ENCODE results near the gene ERI3. TPM values are rescaled to one million over a fixed set of nuclear protein-coding genes. Genes with fewer than 3 reads are reported as not detected.

Gene ERI3
- total and polyA plus RNA-seq, 9 of the 15 experiments (the other 6 are each of a cell fraction or from before 2014, with no cell fraction given) = 47.8 to 93.4 (median 67.2) TPM

- TF ChIP-seq REST (IDR thresholded peaks at IDR 0.05; ENCODE audit: borderline replicate concordance) (peak; percentile 12; the same call in 1 of the 2 replicates), REST (CRISPR knock-in tag; IDR thresholded peaks at IDR 0.05; ENCODE audit: low read depth) (no peak), DEAF1 (CRISPR knock-in tag; IDR thresholded peaks at IDR 0.05) (no peak), ZNF740 (CRISPR knock-in tag; IDR thresholded peaks at IDR 0.05) (peak; percentile 66; the same call in 1 of the 2 replicates), ZNF740 (tag; IDR thresholded peaks at IDR 0.05) (peak in 1 of 2 experiments; percentile 69; a peak in 1 of 4 replicates), SP2 (IDR thresholded peaks at IDR 0.05; ENCODE audit: extremely low read depth, low read depth, low read length, poor library complexity, severe bottlenecking) (no peak), NELFE (IDR thresholded peaks at IDR 0.05; ENCODE audit: insufficient read depth, insufficient read length) (no peak), THRAP3 (IDR thresholded peaks at IDR 0.05; ENCODE audit: borderline replicate concordance) (no peak), ZNF551 (CRISPR knock-in tag; IDR thresholded peaks at IDR 0.05) (no peak), TAF9B (IDR thresholded peaks at IDR 0.05; ENCODE audit: partially characterized antibody) (no peak), LCOR (CRISPR knock-in tag; IDR thresholded peaks at IDR 0.05) (peak; percentile 95), ZEB2 (IDR thresholded peaks at IDR 0.05) (peak; percentile 95), ARID3B (CRISPR knock-in tag; IDR thresholded peaks at IDR 0.05; ENCODE audit: borderline replicate concordance) (no peak; the same call in 1 of the 2 replicates), PHB2 (IDR thresholded peaks at IDR 0.05; ENCODE audit: low read depth) (peak; percentile 73), BRD4 (IDR thresholded peaks at IDR 0.05) (no peak)
These were observed 64.6 kb downstream of the ERI3 start (continued) for GRCh38 chr1:44290250-44291094.
